HEK293 (cell line): ENCODE measurements around the gene MICALL1.

Source experiments
- OSR2 ChIP-seq: fragments of 450-650 bp; formaldehyde crosslinking; IDR thresholded peaks from 2 replicates; pipeline ENCODE4 v1.5.1; 2016; ENCODE audit warnings: missing biosample characterization, missing genetic modification characterization
- RBAK ChIP-seq: fragments of 450-650 bp; formaldehyde crosslinking; IDR thresholded peaks from 2 replicates; pipeline ENCODE4 v1.5.1; 2016; ENCODE audit warnings: missing biosample characterization, missing genetic modification characterization
- ZBTB17 ChIP-seq: fragments of 450-650 bp; formaldehyde crosslinking; IDR thresholded peaks from 2 replicates; pipeline ENCODE4 v1.5.1; 2016; ENCODE audit warnings: missing biosample characterization, missing genetic modification characterization
- ZBTB21 ChIP-seq: fragments of 450-650 bp; formaldehyde crosslinking; IDR thresholded peaks from 2 replicates; pipeline ENCODE4 v1.5.1; 2017; ENCODE audit warnings: missing biosample characterization, missing genetic modification characterization
- ZFHX2 ChIP-seq: fragments of 450-650 bp; formaldehyde crosslinking; conservative IDR thresholded peaks from 2 replicates; pipeline ENCODE4 v1.5.1; 2016; ENCODE audit warnings: missing biosample characterization, missing genetic modification characterization
- ZNF311 ChIP-seq: fragments of 450-650 bp; formaldehyde crosslinking; IDR thresholded peaks from 2 replicates; pipeline ENCODE4 v1.5.1; 2017; ENCODE audit warnings: missing biosample characterization, missing genetic modification characterization, borderline replicate concordance
- ZNF473 ChIP-seq: fragments of 450-650 bp; formaldehyde crosslinking; IDR thresholded peaks from 2 replicates; pipeline ENCODE4 v1.5.1; 2017; ENCODE audit warnings: missing biosample characterization, missing genetic modification characterization
- ZNF529 ChIP-seq: fragments of 450-650 bp; formaldehyde crosslinking; IDR thresholded peaks from 2 replicates; pipeline ENCODE4 v1.5.1; 2017; ENCODE audit warnings: missing genetic modification characterization, missing biosample characterization; ENCODE audit not compliant: insufficient replicate concordance
- ZNF561 ChIP-seq: fragments of 450-650 bp; IDR thresholded peaks from 2 replicates; pipeline ENCODE4 v1.5.1; 2018; ENCODE audit warnings: missing biosample characterization, missing genetic modification characterization, borderline replicate concordance
- ZNF600 ChIP-seq: fragments of 450-650 bp; formaldehyde crosslinking; IDR thresholded peaks from 2 replicates; pipeline ENCODE4 v1.5.1; 2016; ENCODE audit warnings: missing biosample characterization, missing genetic modification characterization
- ZNF660 ChIP-seq: fragments of 450-650 bp; IDR thresholded peaks from 2 replicates; pipeline ENCODE4 v1.5.1; 2018; ENCODE audit warnings: missing biosample characterization, mild to moderate bottlenecking, missing genetic modification characterization
- TF ChIP-seq, protein P1 (sequence below): fragments of 450-650 bp; formaldehyde crosslinking; optimal IDR thresholded peaks from 2 replicates; pipeline ENCODE3; 2016; ENCODE audit warnings: missing biosample characterization, mild to moderate bottlenecking, missing genetic modification characterization
- TF ChIP-seq, protein P2 (sequence below): fragments of 450-650 bp; formaldehyde crosslinking; IDR thresholded peaks from 2 replicates; pipeline ENCODE4 v1.5.1; 2016; ENCODE audit warnings: missing biosample characterization, missing genetic modification characterization
- TF ChIP-seq, protein P3 (sequence below): fragments of 450-650 bp; formaldehyde crosslinking; conservative IDR thresholded peaks from 2 replicates; pipeline ENCODE4 v1.5.1; 2016; ENCODE audit warnings: low read depth, missing biosample characterization, missing genetic modification characterization
- TF ChIP-seq, protein P4 (sequence below): fragments of 450-650 bp; formaldehyde crosslinking; IDR thresholded peaks from 2 replicates; pipeline ENCODE4 v1.5.1; 2016; ENCODE audit warnings: missing biosample characterization, missing genetic modification characterization
- TF ChIP-seq, protein P5 (sequence below): fragments of 450-650 bp; formaldehyde crosslinking; IDR thresholded peaks from 2 replicates; pipeline ENCODE4 v1.5.1; 2016; ENCODE audit warnings: missing biosample characterization, missing genetic modification characterization
- TF ChIP-seq, protein P6 (sequence below): fragments of 450-650 bp; formaldehyde crosslinking; IDR thresholded peaks from 2 replicates; pipeline ENCODE4 v1.5.1; 2016; ENCODE audit warnings: missing biosample characterization, missing genetic modification characterization, low read depth
- TF ChIP-seq, protein P7 (sequence below): fragments of 450-650 bp; IDR thresholded peaks from 2 replicates; pipeline ENCODE4 v1.5.1; 2018; ENCODE audit warnings: missing biosample characterization, missing genetic modification characterization
- TF ChIP-seq, protein P8 (sequence below): fragments of 450-650 bp; formaldehyde crosslinking; IDR thresholded peaks from 2 replicates; pipeline ENCODE4 v1.5.1; 2017; ENCODE audit warnings: missing biosample characterization, missing genetic modification characterization

MICALL1 gene

DNA sequence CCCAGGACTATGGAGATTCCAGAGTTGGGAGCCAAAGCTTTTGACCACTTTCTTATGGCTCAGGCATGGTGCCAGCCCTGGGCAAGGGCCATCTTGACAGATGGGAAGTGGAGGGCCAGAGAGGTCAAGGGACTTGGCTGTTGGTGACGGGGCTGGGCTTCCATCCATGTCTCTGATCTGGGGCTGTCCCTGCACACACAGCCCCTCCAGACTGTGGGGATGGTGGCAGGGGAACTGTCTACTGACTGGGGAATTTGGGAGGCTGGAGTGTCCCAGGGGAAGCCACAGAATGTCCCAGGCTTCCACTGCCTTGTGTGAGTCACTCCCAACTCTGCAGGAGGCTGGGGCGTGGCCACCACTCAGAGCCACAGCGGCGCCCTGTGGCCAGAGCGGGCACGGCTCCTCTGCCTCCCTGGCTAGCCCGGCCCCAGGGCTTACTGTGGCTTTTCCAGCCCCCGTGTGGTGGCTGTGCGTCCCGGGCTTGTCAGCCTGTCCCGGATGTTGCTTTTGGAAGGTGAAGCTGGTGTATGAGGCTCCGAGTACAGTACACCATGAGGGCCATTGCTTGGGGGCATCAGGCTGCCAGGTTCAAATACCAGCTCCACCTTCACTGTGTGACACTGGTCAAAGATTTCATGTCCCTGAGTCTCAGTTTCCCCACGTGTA, 27.7 kb downstream of the MICALL1 start (continued):
- TF ChIP-seq ZNF473 (tag by site-specific recombination) (no peak), ZNF311 (no peak), ZFHX2 (no peak), OSR2 (peak; percentile 14; the same call in 1 of the 2 replicates), ZNF561 (tag by site-specific recombination) (no peak; the same call in 1 of the 2 replicates), ZNF600 (tag by site-specific recombination) (peak; percentile 45; the same call in 1 of the 2 replicates), ZNF660 (tag by site-specific recombination) (no peak; the same call in 1 of the 2 replicates), ZNF529 (tag by site-specific recombination) (no peak), RBAK (tag by site-specific recombination) (no peak), ZBTB21 (tag by site-specific recombination) (0 out of 2 replicates have a peak, but pooled peaks have one; percentile 47), ZBTB17 (tag by site-specific recombination) (peak; percentile 64; the same call in 1 of the 2 replicates)
- TF ChIP-seq, protein P1, sequence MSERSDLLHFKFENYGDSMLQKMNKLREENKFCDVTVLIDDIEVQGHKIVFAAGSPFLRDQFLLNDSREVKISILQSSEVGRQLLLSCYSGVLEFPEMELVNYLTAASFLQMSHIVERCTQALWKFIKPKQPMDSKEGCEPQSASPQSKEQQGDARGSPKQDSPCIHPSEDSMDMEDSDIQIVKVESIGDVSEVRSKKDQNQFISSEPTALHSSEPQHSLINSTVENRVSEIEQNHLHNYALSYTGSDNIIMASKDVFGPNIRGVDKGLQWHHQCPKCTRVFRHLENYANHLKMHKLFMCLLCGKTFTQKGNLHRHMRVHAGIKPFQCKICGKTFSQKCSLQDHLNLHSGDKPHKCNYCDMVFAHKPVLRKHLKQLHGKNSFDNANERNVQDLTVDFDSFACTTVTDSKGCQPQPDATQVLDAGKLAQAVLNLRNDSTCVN (tag by site-specific recombination) = no peak
- TF ChIP-seq, protein P2, sequence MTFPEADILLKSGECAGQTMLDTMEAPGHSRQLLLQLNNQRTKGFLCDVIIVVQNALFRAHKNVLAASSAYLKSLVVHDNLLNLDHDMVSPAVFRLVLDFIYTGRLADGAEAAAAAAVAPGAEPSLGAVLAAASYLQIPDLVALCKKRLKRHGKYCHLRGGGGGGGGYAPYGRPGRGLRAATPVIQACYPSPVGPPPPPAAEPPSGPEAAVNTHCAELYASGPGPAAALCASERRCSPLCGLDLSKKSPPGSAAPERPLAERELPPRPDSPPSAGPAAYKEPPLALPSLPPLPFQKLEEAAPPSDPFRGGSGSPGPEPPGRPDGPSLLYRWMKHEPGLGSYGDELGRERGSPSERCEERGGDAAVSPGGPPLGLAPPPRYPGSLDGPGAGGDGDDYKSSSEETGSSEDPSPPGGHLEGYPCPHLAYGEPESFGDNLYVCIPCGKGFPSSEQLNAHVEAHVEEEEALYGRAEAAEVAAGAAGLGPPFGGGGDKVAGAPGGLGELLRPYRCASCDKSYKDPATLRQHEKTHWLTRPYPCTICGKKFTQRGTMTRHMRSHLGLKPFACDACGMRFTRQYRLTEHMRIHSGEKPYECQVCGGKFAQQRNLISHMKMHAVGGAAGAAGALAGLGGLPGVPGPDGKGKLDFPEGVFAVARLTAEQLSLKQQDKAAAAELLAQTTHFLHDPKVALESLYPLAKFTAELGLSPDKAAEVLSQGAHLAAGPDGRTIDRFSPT (tag by site-specific recombination) = peak; percentile 89
- TF ChIP-seq, protein P3, sequence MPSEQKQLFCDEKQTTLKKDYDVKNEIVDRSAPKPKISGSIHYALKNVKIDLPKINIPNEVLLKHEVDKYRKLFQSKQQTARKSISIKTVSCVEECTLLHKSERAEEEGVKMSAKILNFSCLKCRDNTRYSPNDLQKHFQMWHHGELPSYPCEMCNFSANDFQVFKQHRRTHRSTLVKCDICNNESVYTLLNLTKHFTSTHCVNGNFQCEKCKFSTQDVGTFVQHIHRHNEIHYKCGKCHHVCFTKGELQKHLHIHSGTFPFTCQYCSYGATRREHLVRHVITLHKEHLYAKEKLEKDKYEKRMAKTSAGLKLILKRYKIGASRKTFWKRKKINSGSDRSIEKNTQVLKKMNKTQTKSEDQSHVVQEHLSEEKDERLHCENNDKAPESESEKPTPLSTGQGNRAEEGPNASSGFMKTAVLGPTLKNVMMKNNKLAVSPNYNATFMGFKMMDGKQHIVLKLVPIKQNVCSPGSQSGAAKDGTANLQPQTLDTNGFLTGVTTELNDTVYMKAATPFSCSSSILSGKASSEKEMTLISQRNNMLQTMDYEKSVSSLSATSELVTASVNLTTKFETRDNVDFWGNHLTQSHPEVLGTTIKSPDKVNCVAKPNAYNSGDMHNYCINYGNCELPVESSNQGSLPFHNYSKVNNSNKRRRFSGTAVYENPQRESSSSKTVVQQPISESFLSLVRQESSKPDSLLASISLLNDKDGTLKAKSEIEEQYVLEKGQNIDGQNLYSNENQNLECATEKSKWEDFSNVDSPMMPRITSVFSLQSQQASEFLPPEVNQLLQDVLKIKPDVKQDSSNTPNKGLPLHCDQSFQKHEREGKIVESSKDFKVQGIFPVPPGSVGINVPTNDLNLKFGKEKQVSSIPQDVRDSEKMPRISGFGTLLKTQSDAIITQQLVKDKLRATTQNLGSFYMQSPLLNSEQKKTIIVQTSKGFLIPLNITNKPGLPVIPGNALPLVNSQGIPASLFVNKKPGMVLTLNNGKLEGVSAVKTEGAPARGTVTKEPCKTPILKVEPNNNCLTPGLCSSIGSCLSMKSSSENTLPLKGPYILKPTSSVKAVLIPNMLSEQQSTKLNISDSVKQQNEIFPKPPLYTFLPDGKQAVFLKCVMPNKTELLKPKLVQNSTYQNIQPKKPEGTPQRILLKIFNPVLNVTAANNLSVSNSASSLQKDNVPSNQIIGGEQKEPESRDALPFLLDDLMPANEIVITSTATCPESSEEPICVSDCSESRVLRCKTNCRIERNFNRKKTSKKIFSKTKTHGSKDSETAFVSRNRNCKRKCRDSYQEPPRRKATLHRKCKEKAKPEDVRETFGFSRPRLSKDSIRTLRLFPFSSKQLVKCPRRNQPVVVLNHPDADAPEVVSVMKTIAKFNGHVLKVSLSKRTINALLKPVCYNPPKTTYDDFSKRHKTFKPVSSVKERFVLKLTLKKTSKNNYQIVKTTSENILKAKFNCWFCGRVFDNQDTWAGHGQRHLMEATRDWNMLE (tag by site-specific recombination) = no peak
- TF ChIP-seq, protein P4, sequence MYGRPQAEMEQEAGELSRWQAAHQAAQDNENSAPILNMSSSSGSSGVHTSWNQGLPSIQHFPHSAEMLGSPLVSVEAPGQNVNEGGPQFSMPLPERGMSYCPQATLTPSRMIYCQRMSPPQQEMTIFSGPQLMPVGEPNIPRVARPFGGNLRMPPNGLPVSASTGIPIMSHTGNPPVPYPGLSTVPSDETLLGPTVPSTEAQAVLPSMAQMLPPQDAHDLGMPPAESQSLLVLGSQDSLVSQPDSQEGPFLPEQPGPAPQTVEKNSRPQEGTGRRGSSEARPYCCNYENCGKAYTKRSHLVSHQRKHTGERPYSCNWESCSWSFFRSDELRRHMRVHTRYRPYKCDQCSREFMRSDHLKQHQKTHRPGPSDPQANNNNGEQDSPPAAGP (tag by site-specific recombination) = peak; percentile 93
- TF ChIP-seq, protein P5, sequence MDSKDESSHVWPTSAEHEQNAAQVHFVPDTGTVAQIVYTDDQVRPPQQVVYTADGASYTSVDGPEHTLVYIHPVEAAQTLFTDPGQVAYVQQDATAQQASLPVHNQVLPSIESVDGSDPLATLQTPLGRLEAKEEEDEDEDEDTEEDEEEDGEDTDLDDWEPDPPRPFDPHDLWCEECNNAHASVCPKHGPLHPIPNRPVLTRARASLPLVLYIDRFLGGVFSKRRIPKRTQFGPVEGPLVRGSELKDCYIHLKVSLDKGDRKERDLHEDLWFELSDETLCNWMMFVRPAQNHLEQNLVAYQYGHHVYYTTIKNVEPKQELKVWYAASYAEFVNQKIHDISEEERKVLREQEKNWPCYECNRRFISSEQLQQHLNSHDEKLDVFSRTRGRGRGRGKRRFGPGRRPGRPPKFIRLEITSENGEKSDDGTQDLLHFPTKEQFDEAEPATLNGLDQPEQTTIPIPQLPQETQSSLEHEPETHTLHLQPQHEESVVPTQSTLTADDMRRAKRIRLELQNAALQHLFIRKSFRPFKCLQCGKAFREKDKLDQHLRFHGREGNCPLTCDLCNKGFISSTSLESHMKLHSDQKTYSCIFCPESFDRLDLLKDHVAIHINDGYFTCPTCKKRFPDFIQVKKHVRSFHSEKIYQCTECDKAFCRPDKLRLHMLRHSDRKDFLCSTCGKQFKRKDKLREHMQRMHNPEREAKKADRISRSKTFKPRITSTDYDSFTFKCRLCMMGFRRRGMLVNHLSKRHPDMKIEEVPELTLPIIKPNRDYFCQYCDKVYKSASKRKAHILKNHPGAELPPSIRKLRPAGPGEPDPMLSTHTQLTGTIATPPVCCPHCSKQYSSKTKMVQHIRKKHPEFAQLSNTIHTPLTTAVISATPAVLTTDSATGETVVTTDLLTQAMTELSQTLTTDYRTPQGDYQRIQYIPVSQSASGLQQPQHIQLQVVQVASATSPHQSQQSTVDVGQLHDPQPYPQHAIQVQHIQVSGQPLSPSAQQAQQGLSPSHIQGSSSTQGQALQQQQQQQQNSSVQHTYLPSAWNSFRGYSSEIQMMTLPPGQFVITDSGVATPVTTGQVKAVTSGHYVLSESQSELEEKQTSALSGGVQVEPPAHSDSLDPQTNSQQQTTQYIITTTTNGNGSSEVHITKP (tag by site-specific recombination) = peak; percentile 63
- TF ChIP-seq, protein P6, sequence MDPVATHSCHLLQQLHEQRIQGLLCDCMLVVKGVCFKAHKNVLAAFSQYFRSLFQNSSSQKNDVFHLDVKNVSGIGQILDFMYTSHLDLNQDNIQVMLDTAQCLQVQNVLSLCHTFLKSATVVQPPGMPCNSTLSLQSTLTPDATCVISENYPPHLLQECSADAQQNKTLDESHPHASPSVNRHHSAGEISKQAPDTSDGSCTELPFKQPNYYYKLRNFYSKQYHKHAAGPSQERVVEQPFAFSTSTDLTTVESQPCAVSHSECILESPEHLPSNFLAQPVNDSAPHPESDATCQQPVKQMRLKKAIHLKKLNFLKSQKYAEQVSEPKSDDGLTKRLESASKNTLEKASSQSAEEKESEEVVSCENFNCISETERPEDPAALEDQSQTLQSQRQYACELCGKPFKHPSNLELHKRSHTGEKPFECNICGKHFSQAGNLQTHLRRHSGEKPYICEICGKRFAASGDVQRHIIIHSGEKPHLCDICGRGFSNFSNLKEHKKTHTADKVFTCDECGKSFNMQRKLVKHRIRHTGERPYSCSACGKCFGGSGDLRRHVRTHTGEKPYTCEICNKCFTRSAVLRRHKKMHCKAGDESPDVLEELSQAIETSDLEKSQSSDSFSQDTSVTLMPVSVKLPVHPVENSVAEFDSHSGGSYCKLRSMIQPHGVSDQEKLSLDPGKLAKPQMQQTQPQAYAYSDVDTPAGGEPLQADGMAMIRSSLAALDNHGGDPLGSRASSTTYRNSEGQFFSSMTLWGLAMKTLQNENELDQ = no peak
- TF ChIP-seq, protein P7, sequence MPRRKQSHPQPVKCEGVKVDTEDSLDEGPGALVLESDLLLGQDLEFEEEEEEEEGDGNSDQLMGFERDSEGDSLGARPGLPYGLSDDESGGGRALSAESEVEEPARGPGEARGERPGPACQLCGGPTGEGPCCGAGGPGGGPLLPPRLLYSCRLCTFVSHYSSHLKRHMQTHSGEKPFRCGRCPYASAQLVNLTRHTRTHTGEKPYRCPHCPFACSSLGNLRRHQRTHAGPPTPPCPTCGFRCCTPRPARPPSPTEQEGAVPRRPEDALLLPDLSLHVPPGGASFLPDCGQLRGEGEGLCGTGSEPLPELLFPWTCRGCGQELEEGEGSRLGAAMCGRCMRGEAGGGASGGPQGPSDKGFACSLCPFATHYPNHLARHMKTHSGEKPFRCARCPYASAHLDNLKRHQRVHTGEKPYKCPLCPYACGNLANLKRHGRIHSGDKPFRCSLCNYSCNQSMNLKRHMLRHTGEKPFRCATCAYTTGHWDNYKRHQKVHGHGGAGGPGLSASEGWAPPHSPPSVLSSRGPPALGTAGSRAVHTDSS = no peak
- TF ChIP-seq, protein P8, sequence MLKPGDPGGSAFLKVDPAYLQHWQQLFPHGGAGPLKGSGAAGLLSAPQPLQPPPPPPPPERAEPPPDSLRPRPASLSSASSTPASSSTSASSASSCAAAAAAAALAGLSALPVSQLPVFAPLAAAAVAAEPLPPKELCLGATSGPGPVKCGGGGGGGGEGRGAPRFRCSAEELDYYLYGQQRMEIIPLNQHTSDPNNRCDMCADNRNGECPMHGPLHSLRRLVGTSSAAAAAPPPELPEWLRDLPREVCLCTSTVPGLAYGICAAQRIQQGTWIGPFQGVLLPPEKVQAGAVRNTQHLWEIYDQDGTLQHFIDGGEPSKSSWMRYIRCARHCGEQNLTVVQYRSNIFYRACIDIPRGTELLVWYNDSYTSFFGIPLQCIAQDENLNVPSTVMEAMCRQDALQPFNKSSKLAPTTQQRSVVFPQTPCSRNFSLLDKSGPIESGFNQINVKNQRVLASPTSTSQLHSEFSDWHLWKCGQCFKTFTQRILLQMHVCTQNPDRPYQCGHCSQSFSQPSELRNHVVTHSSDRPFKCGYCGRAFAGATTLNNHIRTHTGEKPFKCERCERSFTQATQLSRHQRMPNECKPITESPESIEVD = no peak
